HTR-8/SVneo (cell line): ENCODE data around the gene PKNOX1.
"Not testable (repeated sequence)": the region's sequence is repeated elsewhere in the genome, so short reads cannot be mapped to it uniquely, and the experiment has no call there.

Source experiments
- DNase-seq: peaks from one replicate; pipeline ENCODE4 v3.0.0; 2011; ENCODE audit warnings: low spot score, mixed read lengths; ENCODE audit not compliant: insufficient read length
- FAIRE-seq: peaks from 2 replicates; lab custom pipeline; 2011; peaks lifted over from hg19 to GRCh38; lab: Jason Lieb, UNC

PKNOX1 gene

DNA sequence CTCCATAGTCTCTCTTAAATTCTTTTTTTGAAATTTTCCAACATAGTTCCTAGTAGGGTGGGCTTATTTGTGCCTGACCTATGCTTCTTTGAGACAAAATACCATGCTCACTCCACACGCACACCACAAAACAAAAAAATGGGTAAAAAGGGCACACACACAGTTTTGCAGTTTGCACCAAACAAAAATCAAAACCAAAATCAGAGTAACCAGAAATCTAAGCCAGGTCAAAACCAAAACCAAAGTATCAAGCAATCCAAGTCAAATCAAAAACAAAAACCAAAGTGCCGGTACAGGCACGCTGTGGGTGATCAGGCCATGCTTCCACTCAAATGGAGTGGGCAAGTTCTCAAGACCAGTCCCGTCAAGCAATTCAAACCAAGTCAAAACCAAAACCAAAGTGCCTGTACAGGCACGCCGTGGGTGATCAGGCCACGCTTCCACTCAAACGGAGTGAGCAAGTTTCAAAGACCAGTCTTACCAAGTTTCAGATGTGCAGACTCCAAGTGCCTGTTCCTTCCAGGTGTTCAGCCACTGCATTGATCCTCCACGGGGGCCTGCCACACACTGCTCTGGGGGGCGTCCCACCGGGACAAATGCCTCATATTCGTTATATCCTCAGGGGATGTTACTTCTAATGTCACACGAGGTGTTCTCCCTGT lies 25.1 kb upstream of the PKNOX1 start:
- not testable (repeated sequence) for FAIRE-seq, DNase-seq

DNA sequence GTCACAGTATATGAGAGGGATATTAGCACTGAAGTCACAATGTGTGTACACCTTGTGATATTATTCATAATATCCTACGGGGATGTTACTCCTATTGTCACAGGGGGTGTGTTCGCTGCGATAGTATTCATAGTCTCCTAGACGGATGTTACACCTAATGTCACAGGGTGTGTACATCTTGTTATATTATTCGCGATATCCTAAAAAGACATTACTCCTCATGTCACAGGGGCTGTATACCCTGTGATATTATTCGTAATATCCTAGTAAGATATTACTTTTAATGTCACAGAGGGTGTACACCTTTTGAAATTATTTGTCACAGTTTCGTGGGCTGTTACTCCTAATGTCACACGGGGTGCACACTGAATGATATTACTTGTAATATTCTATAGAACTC lies 23.2 kb upstream of the PKNOX1 start:
- not testable (repeated sequence) for FAIRE-seq, DNase-seq

DNA sequence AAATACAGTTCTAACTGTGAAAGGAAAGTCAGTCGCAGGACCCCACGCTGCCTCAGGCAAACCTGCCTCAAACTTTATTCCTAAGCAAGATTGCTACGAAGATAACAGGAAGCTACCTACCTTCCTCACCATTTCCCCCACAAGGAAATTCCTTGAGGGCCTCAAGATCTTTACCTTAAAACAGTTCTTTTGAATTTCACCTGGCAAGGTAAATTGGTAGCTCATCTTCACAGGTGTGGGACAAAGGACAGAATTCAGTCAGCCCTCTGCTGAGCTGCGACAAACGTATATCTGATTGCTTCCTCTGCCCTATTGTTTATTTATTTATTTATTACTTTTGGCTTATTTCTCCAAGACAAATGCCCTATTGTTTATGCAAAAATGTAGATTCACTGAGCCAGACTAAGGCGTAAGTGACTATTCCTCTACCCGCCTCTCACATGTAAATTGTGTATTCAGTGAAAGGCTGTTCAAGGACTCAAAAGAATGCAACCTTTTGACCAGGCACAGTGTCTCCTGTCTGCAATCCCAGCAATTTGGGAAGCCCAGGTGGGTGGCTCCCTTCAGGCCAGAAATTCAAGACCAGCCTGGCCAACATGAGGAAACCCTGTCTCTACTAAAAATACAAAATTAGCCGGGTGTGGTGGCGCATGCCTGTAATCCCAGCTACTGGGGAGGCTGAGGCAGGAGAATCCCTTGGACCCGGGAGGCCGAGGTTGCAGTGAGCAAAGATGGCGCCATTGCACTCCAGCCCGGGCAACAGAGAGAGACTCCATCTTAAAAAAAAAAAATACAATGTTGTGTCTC lies 17.3 kb upstream of the PKNOX1 start:
- no peak for FAIRE-seq

DNA sequence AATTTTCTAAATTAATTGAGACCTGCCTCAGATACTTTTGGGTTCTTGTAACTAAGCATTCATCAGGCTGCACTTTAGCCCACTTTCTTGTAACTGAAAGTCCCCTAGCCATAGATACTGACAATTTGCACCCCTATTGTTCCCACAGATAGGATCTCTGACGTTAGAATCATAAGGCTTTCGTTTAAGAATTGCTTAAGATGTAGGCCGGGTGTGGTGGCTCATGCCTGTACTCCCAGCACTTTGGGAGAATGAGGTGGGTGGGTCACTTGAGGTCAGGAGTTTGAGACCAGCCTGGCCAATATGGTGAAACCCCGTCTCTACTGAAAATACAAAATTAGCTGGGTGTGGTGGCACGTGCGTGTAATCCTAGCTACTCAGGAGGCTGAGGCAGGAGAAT lies 16.2 kb upstream of the PKNOX1 start:
- FAIRE-seq, DNase-seq: not testable (repeated sequence)

More for the DNA sequence above, 17.3 kb upstream of the PKNOX1 start:
- DNase-seq, result no peak

DNA sequence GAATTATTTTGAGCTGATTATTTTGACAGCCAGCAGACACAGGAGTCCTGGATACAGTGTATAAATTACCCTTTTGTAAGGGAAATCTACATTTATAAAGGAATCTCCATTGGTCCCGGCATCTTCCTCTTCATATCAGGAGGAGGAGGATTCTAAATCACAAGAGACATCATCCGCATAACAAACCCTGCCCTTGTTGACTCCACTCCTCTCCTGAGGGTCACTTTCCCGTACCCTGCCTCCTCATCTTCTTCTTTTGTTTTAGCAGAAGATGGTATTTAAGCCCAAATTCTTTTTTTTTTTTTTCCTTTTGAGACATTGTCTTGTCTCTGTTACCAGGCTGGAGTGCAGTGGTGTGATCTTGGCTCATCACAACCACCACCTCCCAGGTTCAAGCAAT lies 14.6 kb upstream of the PKNOX1 start:
- FAIRE-seq (no peak), DNase-seq (no peak)

DNA sequence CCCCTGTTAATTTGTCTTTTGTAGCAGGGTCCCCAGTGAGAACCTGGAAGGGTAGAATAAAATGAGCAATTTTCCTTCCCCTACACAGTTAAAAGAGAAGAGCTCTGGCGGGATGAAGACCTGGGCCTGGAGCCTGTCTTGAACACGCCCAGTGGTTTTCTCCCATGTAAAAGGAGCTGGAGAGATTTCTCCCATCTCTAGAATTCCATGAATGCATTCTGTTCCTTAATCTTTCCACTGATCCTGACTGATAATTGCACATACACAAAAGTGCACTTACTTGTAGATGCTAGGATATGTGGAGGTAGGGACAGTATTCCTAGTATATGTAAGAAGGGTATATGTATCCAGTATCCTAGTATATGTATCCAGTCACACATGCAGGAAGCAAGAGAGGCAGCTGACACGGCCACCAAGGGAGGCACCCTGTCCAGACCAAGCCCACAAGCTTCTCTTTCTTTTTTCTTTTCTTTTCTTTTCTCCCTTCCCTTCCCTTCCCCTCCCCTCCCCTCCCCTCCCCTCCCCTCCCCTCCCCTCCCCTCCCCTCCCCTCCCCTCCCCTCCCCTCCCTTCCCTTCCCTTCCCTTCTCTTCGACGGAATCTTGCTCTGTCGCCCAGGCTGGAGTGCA lies 11.9 kb upstream of the PKNOX1 start:
- FAIRE-seq (no peak), DNase-seq (no peak)

DNA sequence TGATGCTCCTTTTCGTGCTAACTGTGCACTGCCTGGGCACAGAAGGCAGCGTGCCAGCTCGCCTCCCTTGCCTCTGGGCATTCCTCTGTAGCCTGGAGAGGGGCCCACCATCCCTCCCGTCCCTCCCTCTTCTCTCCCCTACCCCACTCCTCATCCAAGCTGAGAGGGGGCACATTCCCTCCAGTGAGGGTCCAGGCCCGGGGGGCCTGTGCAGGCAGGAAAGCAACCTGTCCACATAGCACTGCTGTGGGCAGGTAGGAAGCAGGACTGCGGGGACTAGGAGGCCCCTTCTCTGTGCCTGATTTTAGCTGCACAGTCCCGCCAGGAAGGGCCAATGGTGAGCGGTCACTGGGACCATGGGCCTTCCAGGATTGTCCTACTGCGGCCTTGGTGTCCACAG lies 10.3 kb upstream of the PKNOX1 start:
- DNase-seq (no peak), FAIRE-seq (no peak)

DNA sequence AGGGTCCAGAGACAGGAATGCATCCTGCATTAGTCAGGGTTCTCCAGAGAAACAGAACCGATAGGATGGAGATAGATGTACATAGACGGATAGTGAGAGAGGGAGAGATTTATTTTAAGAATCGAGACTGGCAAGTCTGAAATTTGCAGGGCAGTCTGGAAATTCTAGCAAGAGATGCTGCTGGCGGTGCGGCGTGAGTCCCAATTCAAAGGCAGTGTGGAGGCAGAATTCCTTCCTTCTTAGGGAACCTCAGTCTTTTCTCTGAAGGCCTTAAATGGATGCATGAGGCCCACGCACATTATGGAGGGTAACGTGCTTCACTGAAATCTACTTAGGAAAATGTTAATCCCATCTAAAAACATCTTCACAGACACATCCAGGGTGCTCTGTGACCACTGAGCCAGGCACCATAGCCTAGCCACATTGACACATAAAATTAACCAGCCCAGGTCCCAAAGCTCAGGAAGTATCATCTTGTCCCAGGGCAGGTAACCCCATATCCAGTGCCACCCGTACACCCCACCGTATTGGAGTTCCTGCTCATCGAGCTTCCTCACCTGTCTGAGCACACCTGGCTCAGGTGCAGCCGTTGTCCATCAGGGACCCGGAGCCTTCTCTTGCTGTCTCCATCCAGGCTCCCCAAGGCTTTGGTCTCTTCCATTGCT lies 9.7 kb upstream of the PKNOX1 start:
- FAIRE-seq, result no peak
- DNase-seq, result no peak

DNA sequence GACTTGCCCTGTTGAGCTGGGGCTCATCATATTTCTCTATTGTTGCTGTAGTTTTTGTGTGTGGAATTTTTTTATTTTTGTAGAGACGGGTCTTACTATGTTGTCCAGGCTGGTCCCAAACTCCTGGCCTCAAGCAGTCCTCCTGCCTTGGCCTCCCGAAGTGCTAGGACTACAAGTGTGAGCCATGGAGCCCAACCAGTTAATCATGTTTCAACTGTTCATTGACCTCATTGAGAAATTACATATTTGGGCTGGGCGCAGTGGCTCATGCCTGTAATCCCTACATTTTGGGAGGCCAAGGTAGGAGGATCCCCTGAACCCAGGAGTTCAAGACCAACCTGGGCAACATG lies 9.2 kb upstream of the PKNOX1 start:
- DNase-seq (no peak), FAIRE-seq (no peak)

DNA sequence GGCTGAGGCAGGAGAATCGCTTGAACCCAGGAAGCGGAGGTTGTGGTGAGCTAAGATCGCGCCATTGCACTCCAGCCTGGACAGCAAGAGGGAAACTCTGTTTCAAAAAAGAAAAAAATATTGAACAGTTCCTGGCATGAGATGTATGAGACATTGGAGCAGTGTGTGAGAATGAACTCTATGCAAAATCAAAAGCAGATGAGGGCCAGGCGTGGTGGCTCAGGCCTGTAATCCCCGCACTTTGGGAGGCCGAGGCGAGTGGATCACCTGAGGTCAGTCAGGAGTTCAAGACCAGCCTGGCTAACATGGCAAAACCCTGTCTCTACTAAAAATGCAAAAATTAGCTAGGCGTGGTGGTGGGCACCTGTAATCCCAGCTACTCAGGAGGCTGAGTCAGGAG lies 6.7 kb upstream of the PKNOX1 start:
- not testable (repeated sequence) for FAIRE-seq, DNase-seq

DNA sequence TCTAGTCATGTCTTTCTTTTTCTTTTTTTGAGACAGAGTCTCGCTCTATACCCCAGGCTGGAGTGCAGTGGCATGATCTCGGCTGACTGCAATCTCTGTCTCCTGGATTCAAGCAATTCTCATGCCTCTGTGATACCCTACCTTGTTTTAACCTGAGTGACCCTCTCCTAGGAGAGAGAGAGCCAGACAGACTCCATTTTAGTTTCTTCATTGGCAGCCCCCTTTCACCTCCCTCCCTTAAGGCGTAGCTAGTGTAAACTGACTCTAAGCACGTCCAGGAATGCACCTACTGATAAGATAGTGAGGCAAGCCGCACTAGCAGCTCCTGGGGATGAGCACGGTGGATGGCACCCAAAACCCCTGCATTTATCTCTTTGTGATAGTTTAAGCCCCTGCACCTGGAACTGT lies 5.2 kb upstream of the PKNOX1 start:
- FAIRE-seq (no peak), DNase-seq (no peak)

DNA sequence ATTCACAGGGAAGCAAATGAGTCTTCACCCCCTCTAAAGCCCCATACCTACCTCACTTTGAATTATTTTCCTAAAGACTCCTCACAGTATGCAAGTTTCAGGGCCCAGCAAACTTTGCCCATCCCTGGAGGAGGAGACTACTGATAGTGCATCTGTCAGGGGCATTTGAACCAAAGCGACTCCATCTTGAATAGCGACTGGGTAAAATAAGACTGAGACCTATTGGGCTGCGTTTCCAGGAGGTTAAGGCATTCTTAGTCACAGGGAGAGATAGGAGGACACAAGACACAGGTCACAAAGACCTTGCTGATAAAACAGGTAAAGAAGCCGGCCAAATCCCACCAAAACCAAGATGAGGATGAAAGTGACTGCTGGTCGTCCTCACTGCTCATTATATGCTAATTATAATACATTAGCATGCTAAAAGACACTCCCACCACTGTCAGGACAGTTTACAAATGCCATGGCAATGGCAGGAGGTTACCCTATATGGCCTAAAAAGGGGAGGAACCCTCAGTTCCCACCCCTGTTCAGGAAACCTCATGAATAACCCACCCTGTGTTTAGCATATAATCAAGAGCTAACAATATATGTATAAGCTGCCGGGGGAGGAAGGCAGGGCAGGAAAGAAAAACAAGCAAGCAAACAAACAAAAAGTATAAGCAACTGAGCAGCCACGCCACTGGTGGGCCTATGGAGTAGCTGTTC lies 3.3 kb upstream of the PKNOX1 start:
- DNase-seq (no peak), FAIRE-seq (no peak)

DNA sequence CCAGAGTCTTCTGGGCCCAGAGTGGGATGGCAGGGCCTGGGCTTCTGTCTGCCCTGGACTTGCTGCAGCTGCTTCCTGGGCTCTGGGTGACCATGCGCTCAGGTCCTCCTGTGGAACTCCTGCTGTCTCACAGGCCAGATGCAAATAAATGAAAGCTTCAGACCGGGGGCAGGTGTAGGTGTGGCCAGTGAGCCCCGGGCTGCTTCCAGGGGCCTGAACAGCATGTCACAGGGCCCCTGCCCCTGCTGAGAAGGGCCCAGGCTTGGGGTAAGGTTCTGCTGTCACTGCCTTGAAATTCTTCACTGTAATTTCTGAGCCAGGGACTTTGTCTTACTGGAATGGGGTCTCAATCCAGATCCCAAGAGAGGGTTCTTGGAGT lies 2.5 kb upstream of the PKNOX1 start:
- FAIRE-seq (no peak), DNase-seq (no peak)

DNA sequence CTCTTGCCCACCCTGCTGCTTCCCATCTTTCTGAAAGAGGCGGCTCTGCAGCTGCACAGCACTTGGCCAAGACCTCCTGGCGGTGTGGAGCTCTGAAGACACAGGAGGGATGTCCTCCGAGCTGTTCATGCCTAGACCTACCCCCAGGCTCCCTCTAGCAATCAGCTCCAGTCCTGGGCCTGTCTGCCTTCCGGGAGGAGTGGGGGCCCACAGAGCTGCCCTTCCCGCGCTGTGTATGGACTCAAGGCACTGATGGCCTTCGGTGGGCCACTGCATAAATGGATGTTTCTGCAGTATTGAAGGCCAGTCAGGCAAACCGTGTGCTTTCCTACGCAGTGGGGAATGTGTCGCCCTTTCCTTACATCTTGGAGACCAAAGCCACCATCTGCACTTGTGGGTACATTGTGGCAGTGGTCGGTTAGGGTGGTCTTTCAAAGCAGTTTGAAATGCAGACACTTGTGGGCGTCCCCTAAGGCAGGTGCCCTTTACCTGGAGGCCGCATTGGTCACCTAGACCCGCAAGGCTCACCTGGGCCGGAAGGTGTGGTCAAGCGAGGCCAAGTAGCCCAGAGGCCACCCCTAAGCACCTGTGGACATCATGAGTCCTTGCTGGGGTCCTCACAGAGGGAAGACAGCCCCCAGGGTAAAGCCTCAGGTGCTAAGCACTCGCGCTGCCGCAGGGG lies 912 bp upstream of the PKNOX1 start:
- FAIRE-seq (no peak), DNase-seq (no peak)

DNA sequence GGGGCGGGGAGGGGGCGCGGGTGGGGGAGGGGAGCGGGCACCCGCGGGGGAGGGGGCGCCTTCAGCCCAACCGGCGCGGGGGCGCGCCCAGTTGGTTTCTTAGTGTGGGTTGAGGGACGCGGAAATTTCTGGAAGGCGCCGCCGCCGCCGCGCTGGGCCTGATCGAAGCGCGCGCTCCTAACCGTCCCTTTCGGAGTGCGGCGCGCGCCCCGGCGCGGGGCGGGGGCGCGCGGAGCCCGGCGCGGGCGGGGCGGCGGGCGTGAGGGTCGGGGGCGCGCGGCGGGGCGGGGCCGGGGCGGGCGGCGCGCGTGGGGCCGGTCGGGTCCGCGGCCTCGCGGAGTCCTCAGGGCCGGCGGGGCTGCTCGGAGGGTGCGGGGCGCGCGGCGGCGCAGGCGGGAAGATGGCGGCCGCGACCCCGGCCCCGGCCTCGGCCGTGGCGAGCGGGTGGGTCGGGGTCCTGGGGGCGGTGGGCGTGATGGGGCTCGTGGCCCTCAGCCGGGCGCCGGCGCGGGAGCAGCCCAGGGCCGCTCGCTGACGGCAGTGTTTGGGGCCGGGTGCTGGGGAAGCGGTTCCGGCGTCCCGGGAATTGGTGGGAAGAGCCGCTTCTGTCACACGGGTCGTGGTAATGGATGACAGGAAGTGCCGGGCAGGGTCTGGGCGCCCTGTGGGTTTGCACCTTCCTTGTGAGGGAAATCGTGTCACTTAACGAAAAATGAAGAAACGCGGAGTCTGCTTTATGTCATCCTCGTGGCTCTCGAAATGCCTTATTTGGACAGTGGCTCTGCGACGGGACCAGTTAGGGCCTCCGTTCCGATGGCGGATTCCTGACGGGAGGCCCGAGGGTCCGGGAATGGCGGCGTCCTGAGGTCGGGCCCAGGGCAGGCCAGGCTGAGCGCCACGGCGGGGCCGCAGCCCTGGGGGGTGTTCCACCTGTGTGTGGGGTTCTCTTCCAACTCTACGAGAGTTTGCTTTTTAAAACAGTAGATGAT lies 764 bp downstream of the PKNOX1 start:
- FAIRE-seq, result no peak
- DNase-seq, result peak; percentile 53

DNA sequence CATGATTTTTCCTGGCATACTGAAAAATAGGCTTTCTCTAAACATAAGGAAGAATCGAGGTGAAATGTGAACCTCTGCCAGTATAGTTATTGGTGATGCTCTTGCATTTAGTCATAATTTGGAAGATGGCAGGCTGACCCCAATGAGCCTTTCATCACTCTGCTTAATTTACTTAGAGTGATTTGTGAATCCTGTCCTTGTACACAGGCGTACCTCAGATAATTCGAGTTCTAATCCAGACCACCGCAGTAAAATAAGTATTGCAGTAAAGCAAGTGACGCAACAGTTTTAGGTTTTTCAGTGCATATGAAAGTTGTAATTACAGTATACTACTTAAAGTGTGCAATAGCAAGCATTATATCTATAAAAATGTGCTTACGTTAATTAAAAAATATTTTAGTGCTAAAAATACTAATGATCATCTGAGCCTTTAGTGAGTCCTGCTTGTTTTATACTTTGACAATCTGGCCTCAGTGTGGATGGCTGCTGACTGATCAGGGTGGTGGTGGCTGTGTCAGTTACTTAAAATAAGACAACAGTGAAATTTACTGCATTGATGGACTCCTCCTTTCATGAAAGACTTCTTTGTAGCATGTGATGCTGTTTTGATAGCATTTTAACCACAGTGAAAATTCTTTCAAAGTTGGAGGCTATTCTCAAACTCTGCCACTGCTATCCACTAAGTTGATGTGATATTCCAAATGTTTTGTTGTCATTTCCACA lies 1.7 kb downstream of the PKNOX1 start:
- FAIRE-seq (no peak), DNase-seq (no peak)

DNA sequence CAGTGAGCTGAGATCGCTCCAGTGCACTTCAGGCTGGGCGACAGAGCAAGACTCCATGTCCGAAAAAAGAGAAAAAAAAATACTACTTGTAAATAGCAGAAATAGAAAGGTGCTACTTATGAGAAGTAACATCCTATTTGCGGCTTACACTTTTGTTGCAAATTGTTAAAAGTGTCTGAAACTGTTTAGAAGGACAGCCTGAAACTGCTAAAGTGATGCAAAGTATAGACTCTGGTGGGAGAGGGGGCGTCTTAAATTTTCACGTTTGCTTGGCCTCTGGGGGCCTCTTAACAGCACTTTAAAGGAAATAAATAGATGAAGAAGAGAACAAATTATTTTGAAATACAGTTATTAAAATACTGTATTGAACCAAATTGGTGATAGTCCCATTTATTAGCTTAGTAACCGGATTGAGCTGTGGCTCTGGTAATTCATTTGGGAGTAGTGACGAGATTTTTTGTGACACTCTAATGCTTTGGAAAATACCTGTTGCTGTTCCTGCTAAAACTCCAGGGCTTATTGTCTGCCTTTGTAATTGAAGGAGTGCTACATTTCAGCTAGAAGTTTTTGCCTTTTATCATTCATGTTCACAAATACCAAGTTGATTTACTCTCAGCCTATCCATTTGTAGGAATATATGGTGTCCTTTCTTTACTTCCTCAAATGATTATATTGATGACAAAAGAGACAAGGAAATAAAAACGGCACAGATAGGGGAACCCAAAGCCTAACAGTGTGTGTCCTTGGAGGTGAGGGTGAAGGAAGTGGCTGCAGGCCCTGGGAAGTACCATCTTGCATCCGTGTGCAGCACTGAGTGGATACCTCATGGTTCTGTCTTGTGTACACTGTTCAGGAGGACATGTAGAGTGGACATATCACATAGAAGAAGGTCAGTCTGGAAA lies 6.2 kb downstream of the PKNOX1 start:
- FAIRE-seq (no peak), DNase-seq (no peak)
